HG03139 (cell line): ENCODE data around the gene OR2AK2.

Source experiments
- ATAC-seq: cut with Tn5 transposase; IDR thresholded peaks from one replicate; pipeline ENCODE4 v1.9.1; 2021; ENCODE audit not compliant: unreplicated experiment

OR2AK2 gene, protein sequence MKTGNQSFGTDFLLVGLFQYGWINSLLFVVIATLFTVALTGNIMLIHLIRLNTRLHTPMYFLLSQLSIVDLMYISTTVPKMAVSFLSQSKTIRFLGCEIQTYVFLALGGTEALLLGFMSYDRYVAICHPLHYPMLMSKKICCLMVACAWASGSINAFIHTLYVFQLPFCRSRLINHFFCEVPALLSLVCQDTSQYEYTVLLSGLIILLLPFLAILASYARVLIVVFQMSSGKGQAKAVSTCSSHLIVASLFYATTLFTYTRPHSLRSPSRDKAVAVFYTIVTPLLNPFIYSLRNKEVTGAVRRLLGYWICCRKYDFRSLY

DNA sequence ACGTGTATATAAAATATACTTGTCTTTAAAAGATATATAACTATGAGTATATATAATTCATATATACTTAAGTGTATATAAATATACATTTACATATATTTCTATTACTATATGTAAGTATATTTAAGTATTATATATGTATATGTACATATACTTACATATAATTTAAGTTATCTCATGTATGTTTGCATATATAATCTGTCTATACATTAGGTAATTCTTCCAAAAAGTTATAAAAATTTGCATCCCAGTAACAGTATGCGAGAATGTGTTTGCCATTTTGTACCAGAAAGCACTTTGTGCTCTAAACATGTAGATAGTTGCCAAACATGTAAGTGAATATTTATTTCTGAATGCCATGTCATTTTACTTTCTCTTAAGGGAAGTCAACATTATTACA, at the start of gene OR2AK2:
TSS of gene OR2AK2 (plus strand) at position 301 of the 400 bp plus-strand sequence. CDS start 144 bp downstream, outside the sequence.
- no peak for ATAC-seq

DNA sequence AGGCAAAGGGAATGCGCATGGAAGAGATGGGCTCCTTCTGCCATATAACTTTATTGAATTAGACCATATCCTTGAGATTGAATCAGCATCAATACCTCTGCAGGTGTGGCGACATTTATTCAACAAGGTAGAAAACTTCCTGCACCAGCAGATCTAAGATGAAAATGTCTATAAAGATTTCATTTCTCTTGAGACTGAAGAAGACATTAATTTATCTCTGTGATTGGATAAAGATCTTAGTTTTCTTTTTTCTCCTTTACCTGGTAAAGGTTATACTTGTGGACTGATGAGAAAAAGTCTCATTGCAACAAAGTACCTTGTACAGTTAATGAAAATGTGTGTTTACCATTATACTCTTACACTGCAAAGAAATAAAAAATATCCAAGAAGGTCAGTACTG, 45.1 kb upstream of the OR2AK2 start, which contains the start of gene OR2T8:
TSS of gene OR2T8 (plus strand) at position 301 of the 400 bp plus-strand sequence. CDS start 766 bp downstream, outside the sequence.
- ATAC-seq: no peak

DNA sequence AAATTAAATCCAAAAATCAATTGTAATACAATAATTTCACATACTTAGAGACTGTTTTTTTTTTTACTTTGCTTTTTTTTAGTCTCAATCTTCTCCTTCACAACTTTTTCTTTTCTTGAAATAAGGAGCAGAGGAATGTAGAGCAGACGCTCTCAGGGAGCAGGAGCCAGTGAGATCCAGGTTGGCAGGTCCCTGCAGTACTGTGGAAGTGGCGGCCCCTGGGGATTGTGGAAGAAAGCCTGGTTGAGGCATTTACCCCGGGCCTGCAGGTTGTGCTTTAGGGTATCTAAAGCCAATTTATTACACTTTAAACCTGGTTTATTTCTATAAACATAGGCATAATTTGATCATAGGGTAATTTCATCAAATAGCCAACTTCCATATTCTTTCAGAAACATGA, 41.1 kb upstream of the OR2AK2 start:
- no peak for ATAC-seq

DNA sequence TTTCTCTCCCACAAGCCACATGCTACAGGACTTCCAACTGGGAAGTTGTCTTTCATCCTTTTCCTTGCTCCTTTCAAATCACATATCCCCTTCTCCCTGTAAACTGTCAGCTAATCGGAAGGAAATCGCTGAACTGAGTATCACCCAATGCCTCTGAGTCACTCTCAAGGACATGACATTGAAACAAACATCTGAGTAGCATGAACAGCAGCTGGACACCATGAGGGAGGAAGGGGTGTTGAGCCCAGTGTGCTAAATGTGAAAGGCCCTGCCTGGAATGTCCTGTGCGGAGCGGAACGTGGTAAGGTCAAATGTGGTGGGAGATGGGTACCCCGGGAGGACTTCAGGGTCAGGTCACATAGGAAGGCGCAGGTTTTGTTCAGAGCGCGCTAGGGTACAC, 40.2 kb upstream of the OR2AK2 start, which contains the start of gene OR2AJ1:
TSS of gene OR2AJ1 (plus strand) at position 22 of the 400 bp plus-strand sequence. CDS start 8,880 bp downstream, outside the sequence.
- no peak for ATAC-seq

DNA sequence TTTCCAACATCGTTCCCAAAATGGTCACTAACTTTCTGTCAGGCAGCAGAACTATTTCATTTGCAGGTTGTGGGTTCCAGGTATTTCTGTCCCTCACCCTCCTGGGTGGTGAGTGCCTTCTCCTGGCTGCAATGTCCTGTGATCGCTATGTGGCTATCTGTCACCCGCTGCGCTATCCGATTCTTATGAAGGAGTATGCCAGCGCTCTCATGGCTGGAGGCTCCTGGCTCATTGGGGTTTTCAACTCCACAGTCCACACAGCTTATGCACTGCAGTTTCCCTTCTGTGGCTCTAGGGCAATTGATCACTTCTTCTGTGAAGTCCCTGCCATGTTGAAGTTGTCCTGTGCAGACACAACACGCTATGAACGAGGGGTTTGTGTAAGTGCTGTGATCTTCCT, 31.0 kb upstream of the OR2AK2 start:
- no peak for ATAC-seq

DNA sequence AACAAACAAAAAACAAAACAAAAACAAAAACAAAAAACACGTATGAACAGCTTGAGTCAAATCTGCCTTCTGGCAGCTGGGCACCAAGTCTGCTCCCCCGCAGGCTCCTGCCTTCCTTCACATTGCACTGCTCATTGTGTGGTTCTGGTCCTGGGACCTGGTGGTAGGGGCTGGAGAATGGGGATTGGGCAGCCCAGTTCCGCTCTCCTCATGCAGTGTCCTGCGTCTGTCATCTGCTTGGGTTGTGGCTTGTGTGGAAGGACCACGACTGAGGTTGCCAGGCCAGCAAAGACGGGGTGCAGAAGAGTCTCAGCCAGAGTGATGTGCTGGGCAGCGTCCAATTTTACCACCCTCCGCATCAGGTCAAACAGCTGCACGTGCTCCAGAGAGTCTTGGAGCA, 29.3 kb upstream of the OR2AK2 start:
- ATAC-seq: no peak

DNA sequence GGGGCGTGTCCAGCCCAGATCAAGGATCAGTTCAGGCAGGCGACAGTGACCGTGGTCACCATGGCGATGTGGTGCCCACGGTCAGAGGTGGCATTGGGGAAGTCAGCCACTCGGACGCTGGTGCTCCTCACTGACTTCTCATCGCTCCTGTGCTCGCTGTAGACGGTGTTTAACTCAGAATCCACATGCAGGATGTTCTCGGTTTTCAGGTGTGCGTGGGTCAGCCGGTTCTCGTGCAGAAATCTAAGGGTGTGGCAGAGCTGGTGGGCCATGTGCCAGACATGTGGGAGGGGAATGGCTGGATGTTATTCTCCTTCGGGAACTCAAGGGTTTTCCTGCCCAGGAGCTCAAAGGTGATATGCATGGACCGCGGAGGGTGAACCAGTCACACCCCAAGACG, 28.6 kb upstream of the OR2AK2 start:
- no peak for ATAC-seq

DNA sequence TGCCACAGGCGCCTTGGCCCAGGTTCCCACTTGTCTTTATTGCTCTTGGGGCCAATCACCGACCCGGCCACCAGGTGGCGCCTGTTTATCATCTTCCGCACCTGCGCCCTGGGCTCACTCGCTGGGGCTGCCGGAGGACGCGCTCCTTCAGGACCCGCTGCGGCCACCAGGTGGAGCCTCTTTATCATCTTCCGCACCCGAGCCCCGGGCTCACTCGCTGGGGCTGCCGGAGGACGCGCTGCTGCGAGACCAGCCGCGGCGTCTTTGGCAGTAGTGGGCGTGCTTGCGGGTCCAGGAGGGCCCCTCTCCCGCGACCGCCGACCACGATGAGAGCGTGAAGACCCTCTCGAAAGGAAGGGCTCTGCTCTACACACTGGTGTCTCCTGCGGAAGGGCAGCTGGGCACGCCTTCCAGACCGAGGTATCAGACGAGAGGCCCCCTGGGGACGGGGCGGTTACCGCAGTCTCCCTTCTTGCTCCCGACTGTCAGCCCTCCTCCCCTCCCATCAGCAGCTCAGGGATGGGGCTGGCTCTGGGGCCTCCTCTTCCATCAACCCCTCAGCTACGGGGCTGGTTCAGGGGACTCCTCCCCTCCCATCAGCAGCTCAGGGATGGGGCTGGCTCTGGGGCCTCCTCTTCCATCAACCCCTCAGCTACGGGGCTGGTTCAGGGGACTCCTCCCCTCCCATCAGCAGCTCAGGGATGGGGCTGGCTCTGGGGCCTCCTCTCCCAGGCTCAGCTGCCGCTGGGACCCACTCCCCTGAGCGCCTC, 27.9 kb upstream of the OR2AK2 start:
- ATAC-seq: peak; percentile 100

DNA sequence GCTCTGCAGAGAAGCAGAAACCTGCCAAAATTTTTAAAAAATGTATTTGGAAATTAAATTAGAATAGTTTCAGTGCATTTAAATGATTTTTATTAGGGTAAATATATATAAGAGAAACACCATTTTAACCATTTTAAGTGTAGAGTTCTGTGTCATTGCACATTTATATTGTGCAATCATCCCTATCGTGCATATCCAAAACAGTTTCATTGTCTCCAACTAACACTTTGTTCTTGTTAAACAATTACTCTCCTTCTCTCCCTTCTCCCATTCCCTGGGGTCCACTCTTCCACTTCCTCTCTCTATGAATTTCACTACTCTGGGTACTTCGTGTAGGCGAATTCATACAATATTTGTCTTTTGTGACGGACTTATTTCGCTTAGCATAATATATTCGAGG, 22.4 kb upstream of the OR2AK2 start:
- no peak for ATAC-seq

DNA sequence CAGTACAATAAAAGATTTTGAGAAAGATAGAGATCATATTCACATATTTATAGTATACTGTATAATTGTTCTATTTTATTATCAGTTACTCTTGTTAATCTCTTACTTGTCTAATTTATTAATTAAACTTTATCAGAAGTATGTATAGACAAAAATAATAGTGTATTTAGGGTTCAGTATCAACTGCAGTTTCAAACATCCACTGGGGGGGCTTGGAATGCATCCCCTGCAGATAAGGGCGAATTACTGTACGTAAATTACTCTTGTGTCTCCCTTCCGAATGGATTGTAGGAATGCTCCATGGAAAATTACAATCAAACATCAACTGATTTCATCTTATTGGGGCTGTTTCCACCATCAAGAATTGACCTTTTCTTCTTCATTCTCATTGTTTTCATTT, 16.5 kb upstream of the OR2AK2 start, which contains the start of gene OR2L8:
TSS of gene OR2L8 (plus strand) at position 301 of the 400 bp plus-strand sequence. CDS start at position 301, 0 bp downstream.
- no peak for ATAC-seq

DNA sequence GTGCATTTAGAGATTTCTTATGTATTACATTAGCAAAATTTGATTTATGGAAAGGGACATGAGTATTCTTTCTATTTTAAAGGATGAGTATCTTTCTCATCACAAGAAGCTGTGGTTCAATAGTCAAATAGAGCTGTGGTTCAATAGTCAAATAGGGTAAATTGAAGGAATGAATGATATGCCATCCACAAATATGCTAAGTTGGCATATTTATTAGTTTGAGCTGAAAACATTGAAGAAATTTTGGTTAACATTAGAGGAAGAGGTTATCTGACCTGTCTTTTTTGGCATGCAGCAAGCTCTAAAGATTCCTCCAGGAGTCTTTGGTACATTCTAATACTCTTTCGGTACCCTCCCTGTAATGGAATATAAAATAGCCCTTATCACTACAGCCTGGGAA, 11.6 kb upstream of the OR2AK2 start:
- ATAC-seq: no peak

DNA sequence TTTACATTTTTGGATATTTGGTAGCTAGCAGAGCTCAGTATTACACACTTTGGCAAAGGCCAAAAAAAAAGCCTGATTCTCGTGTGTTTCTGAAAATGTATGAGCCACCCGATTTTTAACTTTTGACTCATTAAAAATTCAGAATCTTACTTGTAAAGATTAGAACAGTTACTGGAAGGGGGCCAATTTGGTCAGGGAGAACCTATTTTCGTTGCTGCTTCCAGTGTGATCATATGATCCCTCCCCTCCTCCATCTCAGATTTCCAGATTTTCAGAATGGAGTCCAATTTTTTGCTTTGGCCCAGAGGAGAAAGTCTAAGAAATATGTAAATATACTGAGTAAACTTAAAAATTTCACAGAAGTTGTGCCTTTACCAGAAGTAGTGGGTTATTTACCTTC, 3.2 kb upstream of the OR2AK2 start:
- ATAC-seq: no peak

DNA sequence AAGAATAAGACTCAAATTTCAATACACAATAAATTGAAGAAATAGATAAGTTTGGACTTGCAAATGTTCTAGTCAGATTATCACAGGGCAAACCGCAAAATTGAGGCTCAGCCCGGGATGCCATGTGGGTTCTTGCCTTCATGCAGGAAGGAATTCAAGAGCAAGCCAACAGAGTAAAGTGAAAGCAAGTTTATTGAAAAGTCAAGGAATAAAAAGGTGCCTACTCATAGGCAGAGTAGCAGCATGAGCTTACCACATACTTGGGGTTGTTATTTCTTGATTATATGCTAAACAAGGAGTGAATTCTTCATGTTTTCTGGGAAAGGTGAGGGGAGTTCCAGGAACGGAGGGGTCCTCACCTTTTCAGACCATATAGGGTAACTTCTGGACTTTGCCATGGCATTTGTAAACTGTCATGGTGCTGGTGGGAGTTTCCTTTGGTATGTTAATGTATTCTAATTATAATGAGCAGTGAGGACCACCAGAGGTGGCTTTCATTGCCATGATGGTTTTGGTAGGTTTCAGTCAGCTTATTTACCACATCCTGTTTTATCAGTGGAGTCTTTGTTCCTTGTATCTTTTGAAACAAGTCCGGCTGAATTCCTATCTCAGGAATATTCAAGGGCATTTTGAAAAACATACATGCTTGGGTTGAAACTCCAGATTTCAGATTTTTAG, 2.0 kb upstream of the OR2AK2 start:
- no peak for ATAC-seq

DNA sequence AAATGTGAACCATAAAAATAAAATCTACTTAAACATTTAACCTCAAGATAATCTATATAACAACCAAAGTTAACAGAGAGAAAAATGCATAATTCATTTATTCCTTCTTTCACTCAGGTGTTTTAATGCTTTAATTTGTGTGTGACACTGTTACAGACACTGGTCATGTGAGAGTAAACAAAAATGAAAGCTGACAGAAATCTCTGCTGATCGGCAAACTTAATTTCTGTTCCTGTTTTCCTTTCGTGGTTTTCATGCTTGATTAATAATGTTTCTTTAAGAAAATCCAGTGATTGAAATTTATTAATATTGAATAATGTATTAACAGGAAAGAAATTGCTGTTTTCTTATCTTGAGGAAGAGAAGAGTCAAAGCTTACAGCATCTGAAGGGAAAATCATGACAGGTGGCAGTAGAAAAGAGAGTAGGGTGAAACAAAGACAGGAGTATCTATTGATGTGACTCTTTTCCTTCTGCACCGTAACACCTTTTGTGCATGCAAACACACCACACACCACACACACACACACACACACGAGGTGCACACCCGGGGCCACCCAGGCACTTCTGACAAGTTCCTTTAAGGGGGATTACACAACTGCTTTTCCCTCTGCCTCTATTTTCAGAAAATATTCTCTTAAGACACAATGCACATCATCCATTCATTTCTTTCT, 1.6 kb downstream of the OR2AK2 start:
- peak; percentile 71 for ATAC-seq

DNA sequence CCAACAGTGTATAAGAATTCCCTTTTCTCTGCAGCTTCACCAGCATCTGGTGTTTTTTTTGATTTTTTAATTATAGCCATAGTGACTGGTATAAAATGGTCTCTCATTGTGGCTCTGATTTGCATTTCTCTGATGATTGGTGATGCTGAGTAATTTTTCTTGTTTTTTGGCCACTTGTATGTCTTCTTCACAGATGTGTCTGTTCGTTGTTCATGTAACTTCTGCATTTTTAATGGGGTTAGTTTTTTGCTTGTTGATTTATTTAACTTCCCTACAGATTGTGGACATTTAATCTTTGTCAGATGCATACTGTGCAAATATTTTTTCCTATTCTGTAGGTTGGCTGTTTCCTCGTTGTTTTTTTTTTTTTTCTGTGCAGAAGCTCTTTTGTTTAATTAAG, 28.0 kb downstream of the OR2AK2 start:
- ATAC-seq: no peak

DNA sequence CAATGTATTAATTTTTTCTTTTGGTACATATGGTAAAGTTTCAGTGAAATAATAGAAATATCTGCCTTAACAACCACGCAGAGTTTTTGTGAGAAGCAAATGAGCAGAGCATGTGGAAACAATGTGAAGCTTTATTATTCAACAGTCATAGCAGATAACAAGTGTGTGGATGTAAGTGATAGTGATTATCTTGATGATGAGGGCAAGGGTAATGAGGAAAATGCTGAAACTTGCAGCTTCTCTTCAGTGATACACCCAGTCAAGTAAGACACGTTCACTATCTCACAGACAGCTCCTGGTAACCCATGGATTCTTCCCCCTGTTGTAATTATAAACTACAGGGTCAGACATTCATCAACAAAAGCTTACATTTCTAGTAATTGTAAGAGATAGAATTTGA, 33.8 kb downstream of the OR2AK2 start:
- no peak for ATAC-seq

DNA sequence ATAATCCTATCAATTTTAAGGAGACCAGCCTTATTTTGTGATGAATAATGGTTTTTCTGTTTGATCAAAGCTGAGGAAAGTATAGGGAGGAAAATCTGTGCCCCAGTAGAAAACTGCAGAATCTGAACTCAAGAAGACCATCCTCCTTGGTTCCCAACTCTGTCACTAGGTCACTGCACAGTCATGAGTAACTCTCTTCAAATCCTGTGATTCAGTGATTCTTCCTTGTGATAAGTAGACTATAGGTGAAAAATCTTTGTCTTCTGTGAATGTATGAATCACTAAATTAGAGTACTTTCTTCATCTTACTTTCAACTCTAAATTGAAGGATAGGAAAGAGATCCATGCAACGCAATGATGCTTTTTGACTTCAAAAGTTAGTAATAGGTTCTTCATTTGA, 35.1 kb downstream of the OR2AK2 start:
- no peak for ATAC-seq

DNA sequence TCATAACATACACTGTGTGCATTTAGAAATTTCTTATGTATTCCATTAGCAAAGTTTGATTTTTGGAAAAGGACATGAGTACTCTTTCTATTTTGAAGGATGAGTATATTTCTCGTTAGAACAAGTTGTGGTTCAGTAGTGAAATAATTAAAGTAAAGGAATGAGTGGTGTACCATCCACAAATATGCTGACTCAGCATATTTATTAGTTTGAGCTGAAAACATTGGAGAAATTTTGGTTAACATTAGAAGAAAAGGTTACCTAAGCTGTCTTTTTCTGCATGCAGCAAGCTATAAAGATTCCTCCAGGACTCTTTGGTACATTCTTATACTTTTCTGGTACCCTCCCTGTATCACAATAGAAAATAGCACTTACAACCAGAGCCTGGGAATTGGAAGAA, 42.7 kb downstream of the OR2AK2 start:
- ATAC-seq: no peak

DNA sequence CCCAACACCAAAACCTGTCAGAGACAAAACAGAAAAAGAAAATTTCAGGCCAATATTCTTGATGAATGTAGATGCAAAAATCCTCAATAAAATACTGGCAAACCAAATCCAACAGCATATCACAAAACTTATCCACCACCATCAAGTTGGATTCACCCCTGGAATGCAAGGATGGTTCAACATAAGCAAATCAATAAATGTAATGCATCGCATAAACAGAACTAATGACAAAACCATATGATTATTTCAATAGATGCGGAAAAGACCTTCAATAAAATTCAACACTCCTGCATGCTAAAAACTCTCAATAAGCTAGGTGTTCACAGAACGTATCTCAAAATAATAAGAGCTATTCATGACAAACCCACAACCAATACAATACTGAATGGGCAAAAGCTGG, 44.6 kb downstream of the OR2AK2 start:
- ATAC-seq: no peak

DNA sequence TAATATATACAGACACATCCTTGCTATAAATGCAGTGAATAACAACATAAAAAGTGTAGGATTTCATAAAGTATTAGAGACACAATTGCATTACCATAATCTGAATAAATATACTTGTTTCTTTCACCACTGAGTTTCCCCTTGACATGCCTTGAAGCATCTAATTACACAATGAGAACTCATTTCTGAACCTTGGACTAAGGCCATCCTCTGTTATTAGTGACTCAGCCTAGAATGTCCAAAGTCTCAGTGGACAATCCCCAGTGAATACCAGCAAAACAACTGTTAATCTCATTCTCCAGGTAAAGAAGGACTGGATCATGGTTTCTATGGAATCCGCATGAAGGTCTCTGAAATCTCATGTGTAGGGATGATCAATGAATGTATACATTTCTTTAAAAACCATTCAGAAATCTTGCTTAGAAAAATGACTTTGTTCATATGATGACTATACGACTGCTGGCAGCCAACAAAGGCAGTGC, 48.2 kb downstream of the OR2AK2 start, which contains the start of gene OR2L5:
TSS of gene OR2L5 (plus strand) at position 432 of the 482 bp plus-strand sequence. CDS start 8,288 bp downstream, outside the sequence.
- no peak for ATAC-seq

DNA sequence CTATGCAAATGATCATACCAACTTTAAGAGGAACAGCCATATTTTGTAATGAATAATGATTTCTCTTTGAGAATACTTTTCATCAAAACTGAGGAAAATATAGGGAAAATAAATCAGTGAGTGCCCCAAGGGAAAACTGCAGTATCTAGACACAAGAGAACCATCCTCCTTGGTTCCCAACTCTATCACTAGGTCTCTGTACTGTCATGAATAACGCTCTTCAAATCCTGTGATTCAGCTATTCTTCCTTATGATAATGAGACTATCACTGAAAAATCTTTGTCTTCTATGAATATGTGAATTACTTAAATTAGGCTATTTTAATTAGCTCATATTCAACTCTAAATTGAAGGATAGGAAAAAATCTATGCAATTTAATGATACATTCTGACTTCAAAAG, 50.8 kb downstream of the OR2AK2 start:
- ATAC-seq: no peak
